ENCODE measurements around the gene UGP2. TPM values are rescaled to one million over a fixed set of nuclear protein-coding genes. Genes with fewer than 3 reads are reported as not detected.

UGP2 gene
- total and polyA plus RNA-seq, 2 of the 8 experiments (the other 6 are each of a cell fraction or from before 2014, with no cell fraction given) = 278 to 956 TPM

GRCh38 chr2:63843093-63843492, 1.4 kb downstream of the UGP2 start:
- Histone ChIP-seq H3K79me1 (ENCODE audit: low read depth, low read length) (no peaks in the 10 kb centered on the region), H3K4ac (replicated peaks; ENCODE audit: insufficient read length, low read depth, low read length) (no peak overlapping the region), H3K27ac (ENCODE audit: low read depth, low read length) (peak overlapping the region; percentile 93; the same call in 1 of the 2 replicates), H3K9me3 (ENCODE audit: insufficient read depth in 2 of 2, low read depth in 1 of 2, low read length in 1 of 2) (no peaks in the 10 kb centered on the region), H4K91ac (replicated peaks; ENCODE audit: insufficient read length, low read length) (no peak overlapping the region), H2BK12ac (ENCODE audit: low read depth, low read length) (no peak overlapping the region), H3K36me3 (ENCODE audit: control insufficient read depth in 2 of 4, insufficient read depth in 4 of 4, low read length in 3 of 4) (peaks cover 0 to 49% (median 8%) of the 10 kb centered on the region in 4 experiments; a peak in 4 of 8 replicates), H3K27me3 (replicated peaks in 1 of 4; ENCODE audit: control insufficient read depth in 3 of 4, extremely low read depth in 1 of 4, insufficient read depth in 3 of 4, low read length in 3 of 4) (no peaks in the 10 kb centered on the region), H3K56ac (replicated peaks; ENCODE audit: insufficient read length, low read depth, low read length) (no peak overlapping the region), H2BK5ac (ENCODE audit: low read depth, low read length) (no peak overlapping the region), H3K9ac (replicated peaks in 1 of 4; ENCODE audit: extremely low read depth in 1 of 4, low read depth in 3 of 4, low read length in 3 of 4) (peak overlapping the region; percentile 79 to 96 (median 90)), H2BK20ac (ENCODE audit: low read length) (no peak overlapping the region), H3K18ac (ENCODE audit: extremely low read depth, low read length) (no peak overlapping the region), H2AFZ (ENCODE audit: low read length) (no peak overlapping the region), H4K8ac (ENCODE audit: extremely low read depth, insufficient read depth, low read length) (no peak overlapping the region), H3K4me2 (ENCODE audit: insufficient read depth in 1 of 2, low read depth in 2 of 2, low read length in 2 of 2) (peak overlapping the region; percentile 78 to 94), H3K79me2 (ENCODE audit: control insufficient read depth in 1 of 2, insufficient read depth in 2 of 2, low read length in 2 of 2) (peaks cover 39 to 88% of the 10 kb centered on the region in 2 experiments), H2BK120ac (replicated peaks; ENCODE audit: low read depth, low read length) (no peak overlapping the region), H3K23ac (ENCODE audit: insufficient read length) (no peak overlapping the region), H3K4me1 (replicated peaks in 1 of 4; ENCODE audit: control insufficient read depth in 3 of 4, insufficient read depth in 4 of 4, low read length in 3 of 4) (peaks cover 0 to 13% (median 1%) of the 10 kb centered on the region in 4 experiments; a peak in 3 of 7 replicates), H4K5ac (ENCODE audit: insufficient read length, low read depth, low read length) (no peak overlapping the region), H3K14ac (ENCODE audit: insufficient read length) (no peak overlapping the region), H2AK5ac (ENCODE audit: low read depth, low read length) (no peak overlapping the region), H4K20me1 (replicated peaks in 1 of 2; ENCODE audit: control insufficient read depth in 1 of 2, insufficient read depth in 2 of 2, low read length in 2 of 2) (peaks cover 11% of the 10 kb centered on the region in 2 experiments), H2BK15ac (ENCODE audit: low read length) (no peak overlapping the region), H3K4me3 (ENCODE audit: extremely low read depth in 1 of 4, insufficient read depth in 2 of 4, low read depth in 3 of 4, low read length in 4 of 4) (peak overlapping the region; percentile 94 to 100 (median 97)), H3K23me2 (ENCODE audit: low read depth, low read length) (peaks cover 15% of the 10 kb centered on the region)
- DNase-seq (ENCODE audit: low read depth in 1 of 2, low spot score in 2 of 2) = no peak
- FAIRE-seq = no peak
- 1% methylated on average over 8 of the region's 8 CpGs; no CpG with 5 or more reads in 1 of the 2 experiments for WGBS, 2 experiments (ENCODE audit: extremely low coverage in 1 of 2, insufficient coverage in 1 of 2, insufficient read length in 1 of 2, insufficient replicate concordance in 2 of 2, low coverage in 1 of 2, low lambda C conversion rate in 2 of 2, missing lambda C conversion rate in 1 of 2)
- ChIA-PET POLR2A (ENCODE audit: partially characterized antibody) (interaction anchor here (0.7 to 10.8 kb wide), 21 partner anchors 9 to 254 kb away, joined by 3 to 297 read pairs (median 5); partner anchors contain the start of genes MDH1 and WDPCP), CTCF (ENCODE audit: partially characterized antibody) (interaction anchor here (1.2 to 5.1 kb wide), 4 partner anchors 8 to 151 kb away, joined by 3 to 17 read pairs (median 8); no protein-coding TSS in a partner anchor)
- 0 out of 3 replicates have a peak, but pooled peaks of 1 of the 2 experiments have one; percentile 45 for TF ChIP-seq POLR2A (IDR thresholded peaks at IDR 0.05; ENCODE audit: control extremely low read depth in 1 of 2, low read depth in 2 of 2, low read length in 2 of 2)

Data from H1 (cell line).